ENCODE data around the gene EXOC3L2.

DNA sequence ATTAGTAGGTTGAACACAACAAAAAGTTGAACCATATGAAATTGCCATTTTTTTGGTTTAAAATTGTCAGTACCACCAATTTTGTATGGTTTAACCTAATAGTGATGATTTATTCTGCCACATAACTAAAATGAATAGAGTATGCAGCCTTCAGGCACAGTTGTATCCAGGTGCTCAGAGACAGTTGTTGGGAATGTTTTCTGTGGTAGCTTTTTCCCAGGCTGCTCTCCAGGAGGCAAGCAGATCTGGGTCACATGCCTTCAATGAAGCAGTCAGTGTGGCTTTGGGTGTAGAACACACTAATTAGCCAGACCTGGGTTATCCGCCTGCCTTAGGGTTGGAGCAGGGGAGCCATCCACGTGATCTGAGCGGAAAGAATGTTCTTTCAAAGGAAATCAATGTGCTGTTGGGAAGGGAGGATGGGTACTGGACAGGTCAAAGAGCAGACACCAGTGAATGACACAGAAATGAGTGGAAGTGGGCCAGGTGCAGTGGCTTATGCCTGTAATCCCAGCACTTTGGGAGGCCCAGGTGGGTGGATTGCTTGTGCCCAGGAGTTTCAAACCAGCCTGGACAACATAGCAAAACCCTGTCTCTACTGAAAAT is 34.5 kb upstream of the EXOC3L2 start:
- TF ChIP-seq POLR2A (IDR thresholded peaks at IDR 0.05) (no peak), CTCF (IDR thresholded peaks at IDR 0.05) (no peak), POLR2AphosphoS5 (IDR thresholded peaks at IDR 0.05; ENCODE audit: insufficient read depth in 1 of 2, low read depth in 1 of 2) (no peak)
